ENCODE data around the gene RRAGC. TPM values are rescaled to one million over a fixed set of nuclear protein-coding genes. Genes with fewer than 3 reads are reported as not detected.
A peak's percentile ranks its signal among the peaks of the same experiment; 100 is the strongest.

Gene RRAGC
- total and polyA plus RNA-seq, 9 of the 15 experiments (the other 6 are each of a cell fraction or from before 2014, with no cell fraction given) = 3.9 to 16.9 (median 10.9) TPM

DNA sequence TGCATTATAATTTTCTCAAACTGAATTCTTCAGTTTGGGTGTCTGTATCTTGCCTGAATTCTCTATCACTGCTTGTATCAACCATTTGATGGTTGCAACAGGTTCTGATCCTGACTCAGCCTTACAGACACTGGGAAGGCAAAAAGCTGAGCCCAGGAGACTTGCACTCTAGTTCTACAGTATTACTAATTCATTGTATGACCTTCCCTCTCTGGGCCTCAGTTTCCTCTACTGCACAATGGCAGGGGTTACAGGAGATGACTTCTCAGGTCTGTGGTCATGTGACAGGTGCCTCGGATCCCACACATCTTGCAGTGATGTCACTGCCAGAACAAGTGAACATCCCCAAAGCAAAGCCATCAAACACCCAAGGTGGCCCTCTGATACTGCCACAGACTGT lies 38.7 kb downstream of the RRAGC start:
- no peak for TF ChIP-seq FIP1L1 (IDR thresholded peaks at IDR 0.05; ENCODE audit: low read depth, low read length, poor library complexity, severe bottlenecking)
- TF ChIP-seq, protein P1, sequence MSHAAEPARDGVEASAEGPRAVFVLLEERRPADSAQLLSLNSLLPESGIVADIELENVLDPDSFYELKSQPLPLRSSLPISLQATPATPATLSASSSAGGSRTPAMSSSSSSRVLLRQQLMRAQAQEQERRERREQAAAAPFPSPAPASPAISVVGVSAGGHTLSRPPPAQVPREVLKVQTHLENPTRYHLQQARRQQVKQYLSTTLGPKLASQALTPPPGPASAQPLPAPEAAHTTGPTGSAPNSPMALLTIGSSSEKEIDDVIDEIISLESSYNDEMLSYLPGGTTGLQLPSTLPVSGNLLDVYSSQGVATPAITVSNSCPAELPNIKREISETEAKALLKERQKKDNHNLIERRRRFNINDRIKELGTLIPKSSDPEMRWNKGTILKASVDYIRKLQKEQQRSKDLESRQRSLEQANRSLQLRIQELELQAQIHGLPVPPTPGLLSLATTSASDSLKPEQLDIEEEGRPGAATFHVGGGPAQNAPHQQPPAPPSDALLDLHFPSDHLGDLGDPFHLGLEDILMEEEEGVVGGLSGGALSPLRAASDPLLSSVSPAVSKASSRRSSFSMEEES (CRISPR knock-in tag; IDR thresholded peaks at IDR 0.05) = peak; percentile 54
- no peak for TF ChIP-seq IFI16 (CRISPR knock-in tag; IDR thresholded peaks at IDR 0.05)

More for the DNA sequence above, 38.7 kb downstream of the RRAGC start:
- no peaks in the 10 kb centered on the region for H3K36me3 ChIP-seq (ENCODE audit: control insufficient read depth, insufficient read depth, low read length)
- in situ Hi-C loops (cut with MboI) = no loop called here
- H3K4me2 ChIP-seq (ENCODE audit: insufficient read depth, low read length) = no peak overlapping the region
- BruUV-seq (replicated peaks) = no TSS peak
- no peak overlapping the region for H2AFZ ChIP-seq (ENCODE audit: low read depth, low read length)
- ChIA-PET CTCF (ENCODE audit: low intra/inter-chr PET ratio) (no interaction called here), POLR2A (interaction anchor here (0.6 to 2.1 kb wide), 3 partner anchors 12 to 684 kb away, joined by 3 to 5 read pairs (median 3); no protein-coding TSS in a partner anchor)
- H3K27me3 ChIP-seq (ENCODE audit: control insufficient read depth in 2 of 2, insufficient read depth in 2 of 2, low read length in 2 of 2) = peaks cover 3 to 5% of the 10 kb centered on the region in 2 experiments; a peak in 2 of 5 replicates
- 13% methylated on average over 1 of the region's 1 CpG for WGBS (ENCODE audit: insufficient coverage, low coverage, missing lambda C conversion rate)
- H3K9me3 ChIP-seq (replicated peaks; ENCODE audit: control insufficient read depth, insufficient read depth, low read depth, low read length) = peaks cover 11% of the 10 kb centered on the region; the same call in 1 of the 2 replicates
- no peaks in the 10 kb centered on the region for H4K20me1 ChIP-seq (replicated peaks; ENCODE audit: control insufficient read depth, insufficient read depth, low read length)
- intact Hi-C loops (cut with micrococcal nuclease) = no loop called here
- H3K79me2 ChIP-seq (ENCODE audit: control insufficient read depth, insufficient read depth, low read length) = no peaks in the 10 kb centered on the region
- no peak for DNase-seq (ENCODE audit: extremely low read depth in 1 of 4, low spot score in 3 of 4)
- no peaks in the 10 kb centered on the region for H3K9me1 ChIP-seq (ENCODE audit: control insufficient read depth, insufficient read depth, low read length)
- no peak for FAIRE-seq
- no peak for ATAC-seq
- H3K4me3 ChIP-seq = no peak overlapping the region
- no peak overlapping the region for H3K27ac ChIP-seq (ENCODE audit: extremely low read depth, low read depth, low read length)
- no peak overlapping the region for H3K9ac ChIP-seq (ENCODE audit: insufficient read depth in 1 of 2, low read depth in 2 of 2, low read length in 2 of 2)
- peaks cover 16 to 30% of the 10 kb centered on the region in 2 experiments for H3K4me1 ChIP-seq (replicated peaks in 1 of 2; ENCODE audit: control insufficient read depth in 2 of 2, insufficient read depth in 2 of 2, low read length in 2 of 2)
